HG02970 (cell line): ENCODE data around the gene MGAT4D.
A peak's percentile ranks its signal among the peaks of the same experiment; 100 is the strongest.
"Not testable (repeated sequence)": the region's sequence is repeated elsewhere in the genome, so short reads cannot be mapped to it uniquely, and the experiment has no call there.

ENCODE experiments used
- ATAC-seq: cut with Tn5 transposase; IDR thresholded peaks from one replicate; pipeline ENCODE4 v1.9.1; 2021; ENCODE audit warnings: mild to moderate bottlenecking, moderate library complexity, moderate number of reproducible peaks; ENCODE audit not compliant: unreplicated experiment, low FRiP score

Gene MGAT4D

GRCh38 chr4:140444347-140444746, 53.7 kb downstream of the MGAT4D start:
- ATAC-seq: not testable (repeated sequence)

GRCh38 chr4:140439644-140440142, 58.4 kb downstream of the MGAT4D start:
- no peak for ATAC-seq

GRCh38 chr4:140427919-140428471, 70.1 kb downstream of the MGAT4D start:
- no peak for ATAC-seq

- ATAC-seq: peak; percentile 82
Measured at GRCh38 chr4:140427106-140427918, 70.8 kb downstream of the MGAT4D start, which contains the start of gene CLGN. TSS of gene CLGN (minus strand) at chr4:140427648. CDS start at chr4:140413078, 14,570 bp downstream.

- ATAC-seq: no peak
Measured at GRCh38 chr4:140426610-140427105, 71.4 kb downstream of the MGAT4D start.

GRCh38 chr4:140423106-140423505, 75.0 kb downstream of the MGAT4D start:
- ATAC-seq: no peak

- not testable (repeated sequence) for ATAC-seq
Measured at GRCh38 chr4:140413130-140413969, 84.7 kb downstream of the MGAT4D start.

GRCh38 chr4:140408974-140409373, 89.1 kb downstream of the MGAT4D start:
- no peak for ATAC-seq

GRCh38 chr4:140406292-140406691, 91.8 kb downstream of the MGAT4D start:
- no peak for ATAC-seq

- ATAC-seq: no peak
Measured at GRCh38 chr4:140400111-140400510, 98.0 kb downstream of the MGAT4D start.

- no peak for ATAC-seq
Measured at GRCh38 chr4:140395668-140396067, 102.4 kb downstream of the MGAT4D start.
